GM12872 (cell line): Measurements from ENCODE around the gene BBS1.

Experiments used
- CTCF ChIP-seq: IDR thresholded peaks from 3 replicates; pipeline ENCODE4 v1.5.1; 2011; ENCODE audit warnings: low read depth, mild to moderate bottlenecking, low read length, moderate library complexity; ENCODE audit not compliant: insufficient read depth

BBS1 gene

GRCh38 chr11:66548774-66549630 is 38.6 kb downstream of the BBS1 start:
- TF ChIP-seq CTCF = no peak

GRCh38 chr11:66549696-66550095 is 39.3 kb downstream of the BBS1 start:
- no peak for TF ChIP-seq CTCF

GRCh38 chr11:66550887-66551286 is 40.5 kb downstream of the BBS1 start:
- TF ChIP-seq CTCF = no peak

GRCh38 chr11:66554602-66555001 is 44.2 kb downstream of the BBS1 start:
- no peak for TF ChIP-seq CTCF

- TF ChIP-seq CTCF = no peak
Observed at GRCh38 chr11:66555416-66555815, 45.0 kb downstream of the BBS1 start.

- TF ChIP-seq CTCF = no peak
Observed at GRCh38 chr11:66556086-66556485, 45.7 kb downstream of the BBS1 start.

- TF ChIP-seq CTCF = no peak
Observed at GRCh38 chr11:66557733-66558326, 47.4 kb downstream of the BBS1 start.
